GM18505 (cell line): Measurements from ENCODE around the gene HTR6.

Experiments used
- ATAC-seq: cut with Tn5 transposase; IDR thresholded peaks from one replicate; pipeline ENCODE4 v1.9.1; 2021; ENCODE audit not compliant: unreplicated experiment
- POLR2A ChIP-seq: IDR thresholded peaks from 4 replicates; pipeline ENCODE4 v1.6.1; 2011; ENCODE audit warnings: borderline replicate concordance; ENCODE audit not compliant: insufficient read depth, insufficient read length; ENCODE audit errors: extremely low read depth

Gene HTR6

DNA sequence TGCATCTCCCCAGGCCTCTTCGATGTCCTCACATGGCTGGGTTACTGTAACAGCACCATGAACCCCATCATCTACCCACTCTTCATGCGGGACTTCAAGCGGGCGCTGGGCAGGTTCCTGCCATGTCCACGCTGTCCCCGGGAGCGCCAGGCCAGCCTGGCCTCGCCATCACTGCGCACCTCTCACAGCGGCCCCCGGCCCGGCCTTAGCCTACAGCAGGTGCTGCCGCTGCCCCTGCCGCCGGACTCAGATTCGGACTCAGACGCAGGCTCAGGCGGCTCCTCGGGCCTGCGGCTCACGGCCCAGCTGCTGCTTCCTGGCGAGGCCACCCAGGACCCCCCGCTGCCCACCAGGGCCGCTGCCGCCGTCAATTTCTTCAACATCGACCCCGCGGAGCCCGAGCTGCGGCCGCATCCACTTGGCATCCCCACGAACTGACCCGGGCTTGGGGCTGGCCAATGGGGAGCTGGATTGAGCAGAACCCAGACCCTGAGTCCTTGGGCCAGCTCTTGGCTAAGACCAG lies 14.3 kb downstream of the HTR6 start:
- no peak for TF ChIP-seq POLR2A
- no peak for ATAC-seq

- ATAC-seq: no peak
- TF ChIP-seq POLR2A: no peak
These were observed 15.0 kb downstream of the HTR6 start for GRCh38 chr1:19679691-19680090.

DNA sequence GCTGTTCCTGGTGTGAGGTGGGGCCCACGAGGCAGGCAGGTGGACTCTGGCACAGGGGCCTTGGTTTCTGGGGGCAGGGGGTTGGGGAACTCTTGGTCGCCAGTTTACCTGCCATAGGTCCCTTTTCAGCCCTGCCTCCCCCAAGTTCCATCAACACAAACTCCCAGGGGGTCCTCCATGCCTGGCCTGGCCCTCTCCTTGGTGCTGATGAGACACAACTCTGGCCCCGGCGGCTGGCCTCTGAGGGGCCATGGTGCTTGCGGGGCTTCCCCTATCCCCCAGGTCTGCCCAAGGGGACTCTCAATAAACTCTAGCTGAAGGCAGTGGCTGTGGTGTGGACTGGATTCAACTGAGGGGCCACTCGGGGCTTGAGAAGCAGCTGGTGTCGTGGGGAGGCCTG lies 16.0 kb downstream of the HTR6 start:
- no peak for ATAC-seq
- no peak for TF ChIP-seq POLR2A

DNA sequence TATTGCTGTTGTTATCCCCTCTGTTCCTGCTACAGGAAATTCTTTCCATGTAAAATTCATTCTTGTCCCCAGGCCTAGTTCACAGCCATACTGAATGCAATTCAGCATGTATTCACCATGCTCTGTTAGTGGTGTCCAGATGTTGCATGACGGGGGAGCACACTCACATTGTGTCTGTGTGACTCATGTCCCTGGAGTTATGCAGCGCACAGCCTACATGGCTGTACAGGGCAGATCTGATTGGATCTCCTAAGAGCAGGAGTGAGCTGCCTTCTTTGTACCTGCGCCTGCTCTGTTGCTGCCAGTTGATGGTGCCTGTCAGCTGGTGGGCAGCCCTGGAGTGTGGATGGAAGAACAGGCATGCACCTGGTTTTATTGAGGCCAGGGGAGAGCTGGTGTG lies 17.6 kb downstream of the HTR6 start:
- no peak for TF ChIP-seq POLR2A
- no peak for ATAC-seq

DNA sequence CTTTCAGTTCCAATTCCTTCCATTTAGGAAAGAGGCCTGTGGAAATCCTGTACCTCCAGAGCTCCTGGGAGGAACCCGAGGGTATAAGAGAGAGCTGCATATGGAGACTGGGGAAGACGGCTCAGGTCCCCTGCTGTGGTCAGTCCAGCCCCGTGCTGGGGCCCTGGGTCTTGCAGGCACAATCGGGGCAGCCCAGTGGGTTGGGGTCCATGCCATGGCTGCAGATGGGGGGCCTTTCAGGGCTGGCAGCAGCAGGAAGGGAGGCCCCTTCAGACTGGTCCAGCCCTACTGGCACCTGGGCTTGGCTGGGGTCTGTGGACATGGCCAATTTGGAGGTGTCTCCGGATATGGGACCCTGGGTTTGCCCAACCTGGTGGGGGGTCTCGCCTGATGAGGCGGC lies 18.2 kb downstream of the HTR6 start:
- no peak for ATAC-seq
- no peak for TF ChIP-seq POLR2A

DNA sequence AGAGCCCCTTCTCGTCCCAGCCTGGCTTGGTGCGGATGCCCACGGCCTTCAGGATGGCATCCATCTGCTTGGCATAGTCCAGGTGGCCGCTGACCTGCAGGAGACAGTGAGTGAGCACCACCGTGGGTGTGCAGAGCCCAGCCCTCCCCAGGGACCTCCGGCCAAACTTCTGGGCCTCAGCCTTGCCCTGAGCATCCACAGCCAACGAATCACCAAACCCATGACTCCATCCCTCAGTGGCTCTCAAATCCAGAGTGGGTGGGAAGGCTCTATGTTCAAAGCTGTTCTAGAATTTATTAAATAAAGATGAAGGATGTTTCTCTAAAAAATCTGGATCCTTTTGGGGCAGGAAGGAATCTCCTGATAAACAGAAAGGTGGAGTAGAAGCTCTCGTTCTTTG lies 18.7 kb downstream of the HTR6 start:
- ATAC-seq: no peak
- TF ChIP-seq POLR2A: no peak

- ATAC-seq: no peak
- no peak for TF ChIP-seq POLR2A
These were observed 20.0 kb downstream of the HTR6 start for GRCh38 chr1:19684677-19685076.

GRCh38 chr1:19685994-19686393 lies 21.3 kb downstream of the HTR6 start:
- no peak for TF ChIP-seq POLR2A
- no peak for ATAC-seq

DNA sequence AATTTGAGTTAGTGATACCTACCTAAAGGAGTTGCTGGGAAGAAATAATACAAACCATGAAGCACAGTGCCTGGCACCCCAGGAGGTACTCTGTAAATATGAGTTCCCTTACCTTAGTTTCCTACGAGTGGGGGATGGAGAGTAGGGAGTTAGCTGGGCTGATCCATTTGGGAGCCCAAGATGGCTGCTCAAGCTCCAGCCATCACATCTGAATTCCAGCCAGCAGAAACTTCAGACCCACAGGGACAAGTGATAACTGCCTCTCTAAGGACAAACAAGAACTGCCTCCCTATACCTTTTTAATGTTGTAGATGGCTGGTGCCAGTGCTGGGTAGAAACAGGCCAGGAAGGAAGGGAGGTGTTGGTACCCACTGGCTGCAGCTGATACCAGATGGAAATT lies 22.7 kb downstream of the HTR6 start:
- ATAC-seq: no peak
- TF ChIP-seq POLR2A: no peak

GRCh38 chr1:19688041-19688842 lies 23.6 kb downstream of the HTR6 start:
- ATAC-seq: no peak
- no peak for TF ChIP-seq POLR2A

- no peak for ATAC-seq
- TF ChIP-seq POLR2A: no peak
These were observed 24.5 kb downstream of the HTR6 start for GRCh38 chr1:19689085-19689757.

GRCh38 chr1:19689856-19690255 lies 25.2 kb downstream of the HTR6 start:
- no peak for ATAC-seq

GRCh38 chr1:19690342-19690741 lies 25.7 kb downstream of the HTR6 start:
- ATAC-seq: no peak

More at GRCh38 chr1:19689856-19690255, 25.2 kb downstream of the HTR6 start:
- TF ChIP-seq POLR2A: no peak

GRCh38 chr1:19694298-19694697 lies 29.6 kb downstream of the HTR6 start:
- no peak for TF ChIP-seq POLR2A
- no peak for ATAC-seq

More at GRCh38 chr1:19690342-19690741, 25.7 kb downstream of the HTR6 start:
- TF ChIP-seq POLR2A: no peak
